BLaER1 (cell line): ENCODE data around the gene PRPF8.

Experiments
- H3K27ac ChIP-seq: shearing (Covaris generic); formaldehyde crosslinking; 2 replicates; pipeline ENCODE4 v1.8.1; 2022
- H3K27me3 ChIP-seq: shearing (Covaris generic); formaldehyde crosslinking; 2 replicates; pipeline ENCODE4 v1.8.1; 2022
- H3K36me3 ChIP-seq: shearing (Covaris generic); formaldehyde crosslinking; 2 replicates; pipeline ENCODE4 v1.8.1; 2022
- H3K4me1 ChIP-seq: shearing (Covaris generic); formaldehyde crosslinking; 2 replicates; pipeline ENCODE4 v1.8.1; 2022
- H3K4me2 ChIP-seq: shearing (Covaris generic); formaldehyde crosslinking; 2 replicates; pipeline ENCODE4 v1.8.1; 2022
- H3K4me3 ChIP-seq: shearing (Covaris generic); formaldehyde crosslinking; 2 replicates; pipeline ENCODE4 v1.8.1; 2022
- H3K9ac ChIP-seq: shearing (Covaris generic); formaldehyde crosslinking; 2 replicates; pipeline ENCODE4 v1.8.1; 2022
- H3K9me3 ChIP-seq: shearing (Covaris generic); formaldehyde crosslinking; 2 replicates; pipeline ENCODE4 v1.8.1; 2022
- H4K20me1 ChIP-seq: shearing (Covaris generic); formaldehyde crosslinking; 2 replicates; pipeline ENCODE4 v1.8.1; 2022
- Cebpa-rat ChIP-seq: shearing (Covaris generic); IDR thresholded peaks from 2 replicates; pipeline ENCODE4 v1.8.1; 2022

PRPF8 gene

GRCh38 chr17:1627982-1628855, 56.4 kb downstream of the PRPF8 start, which contains the start of gene SLC43A2:
SLC43A2 (minus strand) TSS chr17:1628834; CDS start chr17:1627874, 960 bp downstream.
- peaks cover 66% of the 10 kb centered on the region for H3K4me1 ChIP-seq

GRCh38 chr17:1627182-1627981, 57.3 kb downstream of the PRPF8 start:
- Histone ChIP-seq H3K36me3 (no peaks in the 10 kb centered on the region), H3K27ac (peak overlapping the region; percentile 82), H3K27me3 (no peaks in the 10 kb centered on the region; the same call in 1 of the 2 replicates)

More at GRCh38 chr17:1627982-1628855, 56.4 kb downstream of the PRPF8 start, which contains the start of gene SLC43A2:
- peak within 1 kb of the TSS; percentile 79 for H3K9ac ChIP-seq
- no peaks in the 10 kb centered on the region for H4K20me1 ChIP-seq
- H3K4me3 ChIP-seq: peak within 1 kb of the TSS; percentile 80
- H3K27ac ChIP-seq: peak within 1 kb of the TSS; percentile 82
- peak within 1 kb of the TSS; percentile 100 for H3K4me2 ChIP-seq
- H3K36me3 ChIP-seq: peaks cover under 1% of the 10 kb centered on the region; the same call in 1 of the 2 replicates
- no peaks in the 10 kb centered on the region for H3K9me3 ChIP-seq
- TF ChIP-seq Cebpa-rat: no peak
- H3K27me3 ChIP-seq: no peaks in the 10 kb centered on the region; the same call in 1 of the 2 replicates

GRCh38 chr17:1626333-1626732, 58.3 kb downstream of the PRPF8 start:
- no peaks in the 10 kb centered on the region for H3K36me3 ChIP-seq
- peaks cover 63% of the 10 kb centered on the region for H3K4me1 ChIP-seq
- 0 out of 2 replicates have a peak overlapping the region, but pooled peaks have one; percentile 79 for H3K9ac ChIP-seq
- no peaks in the 10 kb centered on the region; the same call in 1 of the 2 replicates for H3K27me3 ChIP-seq
- no peaks in the 10 kb centered on the region for H4K20me1 ChIP-seq
- peak overlapping the region; percentile 100 for H3K4me2 ChIP-seq
- H3K27ac ChIP-seq: peak overlapping the region; percentile 82; the same call in 1 of the 2 replicates
- no peak for TF ChIP-seq Cebpa-rat
- peak overlapping the region; percentile 80; the same call in 1 of the 2 replicates for H3K4me3 ChIP-seq
- H3K9me3 ChIP-seq: no peaks in the 10 kb centered on the region

More at GRCh38 chr17:1627182-1627981, 57.3 kb downstream of the PRPF8 start:
- no peak; the same call in 1 of the 2 replicates for TF ChIP-seq Cebpa-rat
- no peaks in the 10 kb centered on the region for H3K9me3 ChIP-seq
- peak overlapping the region; percentile 80 for H3K4me3 ChIP-seq
- peaks cover 66% of the 10 kb centered on the region for H3K4me1 ChIP-seq
- H3K4me2 ChIP-seq: peak overlapping the region; percentile 100
- H3K9ac ChIP-seq: peak overlapping the region; percentile 79
- H4K20me1 ChIP-seq: no peaks in the 10 kb centered on the region

- Histone ChIP-seq H3K36me3 (no peaks in the 10 kb centered on the region), H3K27ac (no peak overlapping the region), H3K4me1 (peaks cover 63% of the 10 kb centered on the region), H3K4me3 (no peak overlapping the region), H3K4me2 (peak overlapping the region; percentile 100), H3K9me3 (no peaks in the 10 kb centered on the region), H3K9ac (no peak overlapping the region), H3K27me3 (no peaks in the 10 kb centered on the region; the same call in 1 of the 2 replicates), H4K20me1 (no peaks in the 10 kb centered on the region)
- no peak for TF ChIP-seq Cebpa-rat
Observed at GRCh38 chr17:1625581-1625980, 59.1 kb downstream of the PRPF8 start.

GRCh38 chr17:1625053-1625452, 59.6 kb downstream of the PRPF8 start:
- no peak for TF ChIP-seq Cebpa-rat

GRCh38 chr17:1624650-1625049, 60.0 kb downstream of the PRPF8 start:
- H4K20me1 ChIP-seq: no peaks in the 10 kb centered on the region
- no peak overlapping the region for H3K9ac ChIP-seq
- H3K27me3 ChIP-seq: no peaks in the 10 kb centered on the region; the same call in 1 of the 2 replicates
- H3K4me3 ChIP-seq: no peak overlapping the region
- no peaks in the 10 kb centered on the region for H3K36me3 ChIP-seq
- no peaks in the 10 kb centered on the region for H3K9me3 ChIP-seq
- H3K4me1 ChIP-seq: peaks cover 63% of the 10 kb centered on the region
- TF ChIP-seq Cebpa-rat: no peak
- H3K4me2 ChIP-seq: peak overlapping the region; percentile 100
- no peak overlapping the region for H3K27ac ChIP-seq

More at GRCh38 chr17:1625053-1625452, 59.6 kb downstream of the PRPF8 start:
- Histone ChIP-seq H3K27ac (no peak overlapping the region), H3K4me2 (peak overlapping the region; percentile 100), H3K9ac (no peak overlapping the region), H4K20me1 (no peaks in the 10 kb centered on the region), H3K27me3 (no peaks in the 10 kb centered on the region; the same call in 1 of the 2 replicates), H3K4me3 (no peak overlapping the region), H3K4me1 (peaks cover 63% of the 10 kb centered on the region), H3K9me3 (no peaks in the 10 kb centered on the region), H3K36me3 (no peaks in the 10 kb centered on the region)

GRCh38 chr17:1623057-1623630, 61.5 kb downstream of the PRPF8 start:
- Histone ChIP-seq H3K27ac (no peak overlapping the region), H3K4me1 (peaks cover 73% of the 10 kb centered on the region), H3K27me3 (no peaks in the 10 kb centered on the region; the same call in 1 of the 2 replicates), H3K4me2 (no peak overlapping the region), H4K20me1 (no peaks in the 10 kb centered on the region), H3K9me3 (no peaks in the 10 kb centered on the region), H3K9ac (no peak overlapping the region), H3K4me3 (no peak overlapping the region), H3K36me3 (no peaks in the 10 kb centered on the region)
- TF ChIP-seq Cebpa-rat: no peak

GRCh38 chr17:1621273-1621954, 63.3 kb downstream of the PRPF8 start:
- Histone ChIP-seq H3K4me1 (peaks cover 73% of the 10 kb centered on the region), H3K27ac (peak overlapping the region; percentile 45), H3K9me3 (no peaks in the 10 kb centered on the region), H3K36me3 (no peaks in the 10 kb centered on the region), H3K4me2 (peak overlapping the region; percentile 40), H4K20me1 (no peaks in the 10 kb centered on the region), H3K9ac (peak overlapping the region; percentile 38), H3K4me3 (no peak overlapping the region), H3K27me3 (no peaks in the 10 kb centered on the region)
- no peak for TF ChIP-seq Cebpa-rat
